Measurements from ENCODE around the gene IGFL2.

GRCh38 chr19:46112527-46112926 lies 35.5 kb upstream of the IGFL2 start:
- TF ChIP-seq CTCF (IDR thresholded peaks at IDR 0.05; ENCODE audit: borderline replicate concordance, extremely low read depth, low read length, poor library complexity, severe bottlenecking) = no peak
- TF ChIP-seq EZH2 (IDR thresholded peaks at IDR 0.05; ENCODE audit: borderline replicate concordance, low read depth, low read length, severe bottlenecking) = no peak

Data from DND-41 (cell line).